Subcutaneous adipose tissue (tissue), 4 donors: ENCODE data around the gene CDHR3. TPM values are rescaled to one million over a fixed set of nuclear protein-coding genes. Genes with fewer than 3 reads are reported as not detected.

Source experiments
- CTCF ChIP-seq: fragments of 450-650 bp; IDR thresholded peaks from one replicate; pipeline ENCODE4 v1.5.1; 2016; ENCODE audit warnings: low read depth, mild to moderate bottlenecking, control low read depth, antibody characterized with exemption, moderate library complexity
- total RNA-seq, 4 donors: library from RNA; depleted of rRNA; stranded (reverse); fragments of >200 nt; gene quantifications; one replicate each; pipeline ENCODE4 v1.1.0, GENCODE V29; 2016

Gene CDHR3
- total RNA-seq: 10 to 100 TPM in 2 of 4 donors, 1 to 10 TPM in 2; 6.2 to 33.8 (median 12.0) TPM

GRCh38 chr7:105963038-105963667, at the start of gene CDHR3:
TSS of gene CDHR3 (plus strand) at chr7:105963264. CDS start at chr7:105963319, 55 bp downstream.
- TF ChIP-seq CTCF: no peak

GRCh38 chr7:105913947-105914346, 49.1 kb upstream of the CDHR3 start:
- no peak for TF ChIP-seq CTCF

GRCh38 chr7:105916603-105917002, 46.5 kb upstream of the CDHR3 start:
- TF ChIP-seq CTCF: no peak

GRCh38 chr7:105917659-105918058, 45.4 kb upstream of the CDHR3 start:
- no peak for TF ChIP-seq CTCF

GRCh38 chr7:105920766-105921165, 42.3 kb upstream of the CDHR3 start:
- no peak for TF ChIP-seq CTCF

- TF ChIP-seq CTCF: no peak
These were observed 38.1 kb upstream of the CDHR3 start for GRCh38 chr7:105924945-105925344.

- no peak for TF ChIP-seq CTCF
These were observed 36.9 kb upstream of the CDHR3 start for GRCh38 chr7:105926131-105926530.
